ENCODE measurements around the gene SHISA5. TPM values are rescaled to one million over a fixed set of nuclear protein-coding genes. Genes with fewer than 3 reads are reported as not detected.
"Not testable (repeated sequence)": the region's sequence is repeated elsewhere in the genome, so short reads cannot be mapped to it uniquely, and the experiment has no call there.

The SHISA5 gene
- total RNA-seq, 1 donor from 2014 or later = 32.4 TPM

GRCh38 chr3:48482822-48483221 is 21.2 kb downstream of the SHISA5 start:
- H3K4me1 ChIP-seq (ENCODE audit: control insufficient read depth in 3 of 3, insufficient read depth in 3 of 3, low read length in 3 of 3); H3K36me3 ChIP-seq (ENCODE audit: control insufficient read depth in 3 of 3, insufficient read depth in 3 of 3, low read length in 3 of 3); H3K9me3 ChIP-seq (ENCODE audit: control insufficient read depth in 3 of 3, low read length in 3 of 3); H3K27me3 ChIP-seq (ENCODE audit: control insufficient read depth in 3 of 3, insufficient read depth in 3 of 3, low read length in 3 of 3); H3K9ac ChIP-seq (ENCODE audit: low read depth in 1 of 3, low read length in 3 of 3); H3K27ac ChIP-seq (ENCODE audit: low read depth, low read length); H3K4me3 ChIP-seq (ENCODE audit: low read length in 3 of 3): not testable (repeated sequence)

- H3K9me3 ChIP-seq (ENCODE audit: control insufficient read depth in 3 of 3, low read length in 3 of 3); H3K4me3 ChIP-seq (ENCODE audit: low read length in 3 of 3); H3K27ac ChIP-seq (ENCODE audit: low read depth, low read length); H3K27me3 ChIP-seq (ENCODE audit: control insufficient read depth in 3 of 3, insufficient read depth in 3 of 3, low read length in 3 of 3); H3K9ac ChIP-seq (ENCODE audit: low read depth in 1 of 3, low read length in 3 of 3); H3K36me3 ChIP-seq (ENCODE audit: control insufficient read depth in 3 of 3, insufficient read depth in 3 of 3, low read length in 3 of 3); H3K4me1 ChIP-seq (ENCODE audit: control insufficient read depth in 3 of 3, insufficient read depth in 3 of 3, low read length in 3 of 3): not testable (repeated sequence)
Observed at GRCh38 chr3:48480891-48481290, 23.1 kb downstream of the SHISA5 start.

GRCh38 chr3:48478626-48479555 is 25.1 kb downstream of the SHISA5 start:
- Histone ChIP-seq H3K27ac (ENCODE audit: low read depth, low read length) (peak overlapping the region; percentile 3), H3K4me1 (ENCODE audit: control insufficient read depth in 3 of 3, insufficient read depth in 3 of 3, low read length in 3 of 3) (peaks cover 0 to 3% (median 0%) of the 10 kb centered on the region in 3 donors), H3K9me3 (ENCODE audit: control insufficient read depth in 3 of 3, low read length in 3 of 3) (no peaks in the 10 kb centered on the region), H3K36me3 (ENCODE audit: control insufficient read depth in 3 of 3, insufficient read depth in 3 of 3, low read length in 3 of 3) (no peaks in the 10 kb centered on the region), H3K9ac (ENCODE audit: low read depth in 1 of 3, low read length in 3 of 3) (no peak overlapping the region), H3K27me3 (ENCODE audit: control insufficient read depth in 3 of 3, insufficient read depth in 3 of 3, low read length in 3 of 3) (no peaks in the 10 kb centered on the region), H3K4me3 (ENCODE audit: low read length in 3 of 3) (no peak overlapping the region)

- H3K9me3 ChIP-seq (ENCODE audit: control insufficient read depth in 3 of 3, low read length in 3 of 3) = no peaks in the 10 kb centered on the region
- no peak overlapping the region for H3K4me3 ChIP-seq (ENCODE audit: low read length in 3 of 3)
- H3K27me3 ChIP-seq (ENCODE audit: control insufficient read depth in 3 of 3, insufficient read depth in 3 of 3, low read length in 3 of 3) = no peaks in the 10 kb centered on the region
- H3K4me1 ChIP-seq (ENCODE audit: control insufficient read depth in 3 of 3, insufficient read depth in 3 of 3, low read length in 3 of 3) = peaks cover 4 to 10% (median 5%) of the 10 kb centered on the region in 3 donors
- no peaks in the 10 kb centered on the region for H3K36me3 ChIP-seq (ENCODE audit: control insufficient read depth in 3 of 3, insufficient read depth in 3 of 3, low read length in 3 of 3)
- no peak overlapping the region for H3K27ac ChIP-seq (ENCODE audit: low read depth, low read length)
- no peak overlapping the region for H3K9ac ChIP-seq (ENCODE audit: low read depth in 1 of 3, low read length in 3 of 3)
Observed at GRCh38 chr3:48477959-48478520, 25.9 kb downstream of the SHISA5 start.

GRCh38 chr3:48476426-48477053 is 27.4 kb downstream of the SHISA5 start:
- Histone ChIP-seq H3K27me3 (ENCODE audit: control insufficient read depth in 3 of 3, insufficient read depth in 3 of 3, low read length in 3 of 3) (no peaks in the 10 kb centered on the region), H3K9ac (ENCODE audit: low read depth in 1 of 3, low read length in 3 of 3) (no peak overlapping the region), H3K4me3 (ENCODE audit: low read length in 3 of 3) (no peak overlapping the region), H3K9me3 (ENCODE audit: control insufficient read depth in 3 of 3, low read length in 3 of 3) (no peaks in the 10 kb centered on the region), H3K36me3 (ENCODE audit: control insufficient read depth in 3 of 3, insufficient read depth in 3 of 3, low read length in 3 of 3) (no peaks in the 10 kb centered on the region), H3K4me1 (ENCODE audit: control insufficient read depth in 3 of 3, insufficient read depth in 3 of 3, low read length in 3 of 3) (peaks cover 5 to 17% (median 8%) of the 10 kb centered on the region in 3 donors), H3K27ac (ENCODE audit: low read depth, low read length) (no peak overlapping the region)

GRCh38 chr3:48475188-48475587 is 28.8 kb downstream of the SHISA5 start:
- H3K27ac ChIP-seq (ENCODE audit: low read depth, low read length) = no peak overlapping the region
- H3K4me3 ChIP-seq (ENCODE audit: low read length in 3 of 3) = no peak overlapping the region
- H3K9ac ChIP-seq (ENCODE audit: low read depth in 1 of 3, low read length in 3 of 3) = no peak overlapping the region
- H3K27me3 ChIP-seq (ENCODE audit: control insufficient read depth in 3 of 3, insufficient read depth in 3 of 3, low read length in 3 of 3) = no peaks in the 10 kb centered on the region
- H3K36me3 ChIP-seq (ENCODE audit: control insufficient read depth in 3 of 3, insufficient read depth in 3 of 3, low read length in 3 of 3) = no peaks in the 10 kb centered on the region
- peaks cover 7 to 23% (median 12%) of the 10 kb centered on the region in 3 donors for H3K4me1 ChIP-seq (ENCODE audit: control insufficient read depth in 3 of 3, insufficient read depth in 3 of 3, low read length in 3 of 3)
- H3K9me3 ChIP-seq (ENCODE audit: control insufficient read depth in 3 of 3, low read length in 3 of 3) = no peaks in the 10 kb centered on the region

- Histone ChIP-seq H3K27me3 (ENCODE audit: control insufficient read depth in 3 of 3, insufficient read depth in 3 of 3, low read length in 3 of 3) (no peaks in the 10 kb centered on the region), H3K4me1 (ENCODE audit: control insufficient read depth in 3 of 3, insufficient read depth in 3 of 3, low read length in 3 of 3) (peaks cover 12 to 29% (median 18%) of the 10 kb centered on the region in 3 donors), H3K9me3 (ENCODE audit: control insufficient read depth in 3 of 3, low read length in 3 of 3) (no peaks in the 10 kb centered on the region), H3K36me3 (ENCODE audit: control insufficient read depth in 3 of 3, insufficient read depth in 3 of 3, low read length in 3 of 3) (peaks cover 0 to 4% (median 1%) of the 10 kb centered on the region in 3 donors), H3K27ac (ENCODE audit: low read depth, low read length) (no peak overlapping the region), H3K9ac (ENCODE audit: low read depth in 1 of 3, low read length in 3 of 3) (no peak overlapping the region), H3K4me3 (ENCODE audit: low read length in 3 of 3) (no peak overlapping the region)
Observed at GRCh38 chr3:48474619-48475018, 29.4 kb downstream of the SHISA5 start.

- H3K27ac ChIP-seq (ENCODE audit: low read depth, low read length); H3K36me3 ChIP-seq (ENCODE audit: control insufficient read depth in 3 of 3, insufficient read depth in 3 of 3, low read length in 3 of 3); H3K9me3 ChIP-seq (ENCODE audit: control insufficient read depth in 3 of 3, low read length in 3 of 3); H3K9ac ChIP-seq (ENCODE audit: low read depth in 1 of 3, low read length in 3 of 3); H3K4me3 ChIP-seq (ENCODE audit: low read length in 3 of 3); H3K27me3 ChIP-seq (ENCODE audit: control insufficient read depth in 3 of 3, insufficient read depth in 3 of 3, low read length in 3 of 3): not testable (repeated sequence)
- peaks cover 17 to 34% (median 23%) of the 10 kb centered on the region in 3 donors for H3K4me1 ChIP-seq (ENCODE audit: control insufficient read depth in 3 of 3, insufficient read depth in 3 of 3, low read length in 3 of 3)
Observed at GRCh38 chr3:48474031-48474430, 29.9 kb downstream of the SHISA5 start.

- Histone ChIP-seq H3K27ac (ENCODE audit: low read depth, low read length) (peak overlapping the region; percentile 87), H3K9me3 (ENCODE audit: control insufficient read depth in 3 of 3, low read length in 3 of 3) (no peaks in the 10 kb centered on the region), H3K4me3 (ENCODE audit: low read length in 3 of 3) (peak overlapping the region in 2 of 3 donors; percentile 92 to 97), H3K36me3 (ENCODE audit: control insufficient read depth in 3 of 3, insufficient read depth in 3 of 3, low read length in 3 of 3) (peaks cover 4 to 13% (median 9%) of the 10 kb centered on the region in 3 donors), H3K9ac (ENCODE audit: low read depth in 1 of 3, low read length in 3 of 3) (peak overlapping the region in 2 of 3 donors; percentile 70 to 90), H3K27me3 (ENCODE audit: control insufficient read depth in 3 of 3, insufficient read depth in 3 of 3, low read length in 3 of 3) (no peaks in the 10 kb centered on the region), H3K4me1 (ENCODE audit: control insufficient read depth in 3 of 3, insufficient read depth in 3 of 3, low read length in 3 of 3) (peaks cover 22 to 35% (median 28%) of the 10 kb centered on the region in 3 donors)
Observed at GRCh38 chr3:48473617-48473952, 30.4 kb downstream of the SHISA5 start.

All from skeletal muscle tissue (tissue), 4 donors.